Upper lobe of left lung (tissue), 6 donors: ENCODE data around the gene CHMP3. TPM values are rescaled to one million over a fixed set of nuclear protein-coding genes. Genes with fewer than 3 reads are reported as not detected.
"Not testable (repeated sequence)": the region's sequence is repeated elsewhere in the genome, so short reads cannot be mapped to it uniquely, and the experiment has no call there.

Experiments used
- ATAC-seq, 2 donors: fragments of 200-7000 bp; cut with Tn5 transposase; one replicate each; pipeline ENCODE4 v1.9.1; 2022; ENCODE audit warnings: mild to moderate bottlenecking in 2 of 2, moderate library complexity in 2 of 2; ENCODE audit not compliant: low FRiP score in 2 of 2
- DNase-seq, 2 donors: peaks; one replicate each; pipeline ENCODE4 v3.0.0-alpha.2; 2019 to 2020
- H3K27ac ChIP-seq, 4 donors: fragments of 200-600 bp; sonication (generic); one replicate each; pipeline ENCODE4 v1.5.1; 2016 to 2019
- H3K27me3 ChIP-seq, 4 donors: fragments of 200-600 bp; sonication (generic); one replicate each; pipeline ENCODE4 v1.5.1; 2017 to 2019
- H3K36me3 ChIP-seq, 4 donors: fragments of 200-600 bp; sonication (generic); one replicate each; pipeline ENCODE4 v1.5.1; 2016 to 2019
- H3K4me1 ChIP-seq, 4 donors: fragments of 200-600 bp; sonication (generic); one replicate each; pipeline ENCODE4 v1.5.1; 2018 to 2019
- H3K4me3 ChIP-seq, 4 donors: fragments of 200-600 bp; sonication (generic); one replicate each; pipeline ENCODE4 v1.5.1; 2017 to 2019; ENCODE audit warnings: mild to moderate bottlenecking in 2 of 4, moderate library complexity in 1 of 4
- H3K9me3 ChIP-seq, 4 donors: fragments of 200-600 bp; sonication (generic); one replicate each; pipeline ENCODE4 v1.5.1; 2018 to 2019
- CTCF ChIP-seq, 6 experiments: fragments of 450-650 bp in 4 of 6; fragments of 200-600 bp in 2 of 6; sonication (generic) in 2 of 6; IDR thresholded peaks; one replicate each; pipeline ENCODE4 v1.5.1; 2016 to 2019; ENCODE audit warnings: antibody characterized with exemption in 6 of 6
- EP300 ChIP-seq, 4 donors: sonication (generic); formaldehyde crosslinking; IDR thresholded peaks; one replicate each; pipeline ENCODE4 v1.5.1; 2017; ENCODE audit warnings: antibody characterized with exemption in 4 of 4, control low read depth in 2 of 4
- POLR2A ChIP-seq, 4 donors: fragments of 450-650 bp; IDR thresholded peaks; one replicate each; pipeline ENCODE4 v1.5.1; 2016 to 2017; ENCODE audit warnings: antibody characterized with exemption in 4 of 4, mild to moderate bottlenecking in 2 of 4
- POLR2AphosphoS5 ChIP-seq, 2 donors: sonication (generic); formaldehyde crosslinking; IDR thresholded peaks; one replicate each; pipeline ENCODE4 v1.5.1; 2017; ENCODE audit warnings: antibody characterized with exemption in 2 of 2
- WGBS, 2 donors: methylation state at CpG; one replicate each; pipeline ENCODE4 v1.1.5; 2017 to 2018; 5-methylcytosine and 5-hydroxymethylcytosine counted together
- total RNA-seq, 6 donors: library from RNA; depleted of rRNA in 4 of 6; stranded (reverse); fragments of >200 nt in 4 of 6; gene quantifications; one replicate each; pipeline versions ENCODE4 v1.1.0 to v1.2.1, GENCODE V29; 2016 to 2021
- donor health status: DM: no; HTN: no; CAD: no; lungs with moderate emphysema.
- donor health status: DM: no; HTN: yes; CAD: no; lungs with severe emphysema.

Gene CHMP3
- total RNA-seq, 6 donors from 2014 or later, result 68.1 to 176 (median 106) TPM

- Histone ChIP-seq H3K36me3 (peaks cover 0 to 6% (median 0%) of the 10 kb centered on the region in 4 donors), H3K27ac (peak overlapping the region; percentile 99 to 100 (median 100)), H3K4me3 (peak overlapping the region; percentile 64 to 71 (median 67)), H3K9me3 (no peaks in the 10 kb centered on the region), H3K4me1 (peaks cover 16 to 25% (median 19%) of the 10 kb centered on the region in 4 donors), H3K27me3 (no peaks in the 10 kb centered on the region)
- TF ChIP-seq CTCF (IDR thresholded peaks at IDR 0.05) (no peak), EP300 (IDR thresholded peaks at IDR 0.05) (no peak), POLR2A (IDR thresholded peaks at IDR 0.05) (no peak), POLR2AphosphoS5 (IDR thresholded peaks at IDR 0.05) (no peak)
- 78 to 80% methylated on average over 13 of the region's 13 CpGs for WGBS, 2 donors
- no peak for DNase-seq
- no peak for ATAC-seq
Measured at GRCh38 chr2:86563650-86564061, 413 bp upstream of the CHMP3 start.

- Histone ChIP-seq H3K4me1 (peaks cover 16 to 33% (median 22%) of the 10 kb centered on the region in 4 donors), H3K27ac (peak overlapping the region; percentile 99 to 100 (median 100)), H3K27me3 (no peaks in the 10 kb centered on the region), H3K36me3 (peaks cover 0 to 6% (median 0%) of the 10 kb centered on the region in 4 donors), H3K4me3 (peak overlapping the region; percentile 64 to 71 (median 67)), H3K9me3 (no peaks in the 10 kb centered on the region)
- DNase-seq (no peak), ATAC-seq (peak in 1 of 2 donors; percentile 61)
- no peak for TF ChIP-seq POLR2A (IDR thresholded peaks at IDR 0.05)
- TF ChIP-seq EP300 (IDR thresholded peaks at IDR 0.05), result no peak
- TF ChIP-seq CTCF (IDR thresholded peaks at IDR 0.05), result no peak
- peak in 1 of 2 donors; percentile 56 for TF ChIP-seq POLR2AphosphoS5 (IDR thresholded peaks at IDR 0.05)
- 1 to 3% methylated on average over 6 to 14 of the region's 16 CpGs for WGBS, 2 donors
Measured at GRCh38 chr2:86562485-86562921, 740 bp downstream of the CHMP3 start.

- ATAC-seq, result no peak
- 89 to 92% methylated on average over 2 of the region's 2 CpGs for whole genome bisulfite sequencing, 2 donors
- no peaks in the 10 kb centered on the region for H3K27me3 ChIP-seq
- H3K4me1 ChIP-seq, result peaks cover 13 to 37% (median 21%) of the 10 kb centered on the region in 4 donors
- no peak overlapping the region for H3K4me3 ChIP-seq
- TF ChIP-seq POLR2A (IDR thresholded peaks at IDR 0.05) (no peak), CTCF (IDR thresholded peaks at IDR 0.05) (no peak), POLR2AphosphoS5 (IDR thresholded peaks at IDR 0.05) (no peak), EP300 (IDR thresholded peaks at IDR 0.05) (no peak)
- peak overlapping the region in 1 of 4 donors; percentile 35 for H3K27ac ChIP-seq
- H3K36me3 ChIP-seq, result peaks cover 0 to 10% (median 0%) of the 10 kb centered on the region in 4 donors
- DNase-seq, result no peak
- H3K9me3 ChIP-seq, result no peaks in the 10 kb centered on the region
Measured at GRCh38 chr2:86557836-86558235, 5.4 kb downstream of the CHMP3 start.

- DNase-seq, result peak in 1 of 2 donors; percentile 34
- no peaks in the 10 kb centered on the region for H3K9me3 ChIP-seq
- H3K4me1 ChIP-seq, result peaks cover 4 to 28% (median 13%) of the 10 kb centered on the region in 4 donors
- H3K27me3 ChIP-seq, result no peaks in the 10 kb centered on the region
- no peak for ATAC-seq
- H3K4me3 ChIP-seq, result no peak overlapping the region
- WGBS, 2 donors, result 77 to 81% methylated on average over 12 to 16 of the region's 16 CpGs
- TF ChIP-seq POLR2A (IDR thresholded peaks at IDR 0.05) (no peak), POLR2AphosphoS5 (IDR thresholded peaks at IDR 0.05) (no peak), CTCF (IDR thresholded peaks at IDR 0.05) (no peak), EP300 (IDR thresholded peaks at IDR 0.05) (no peak)
- H3K27ac ChIP-seq, result no peak overlapping the region
- peaks cover 0 to 10% (median 0%) of the 10 kb centered on the region in 4 donors for H3K36me3 ChIP-seq
Measured at GRCh38 chr2:86556508-86556907, 6.7 kb downstream of the CHMP3 start.

- peaks cover 0 to 13% (median 1%) of the 10 kb centered on the region in 4 donors for H3K4me1 ChIP-seq
- ATAC-seq (no peak), DNase-seq (no peak)
- no peaks in the 10 kb centered on the region for H3K27me3 ChIP-seq
- H3K9me3 ChIP-seq, result peaks cover 0 to 17% (median 9%) of the 10 kb centered on the region in 4 donors
- no peak overlapping the region for H3K4me3 ChIP-seq
- peaks cover 0 to 21% (median 12%) of the 10 kb centered on the region in 4 donors for H3K36me3 ChIP-seq
- H3K27ac ChIP-seq, result no peak overlapping the region
- TF ChIP-seq EP300 (IDR thresholded peaks at IDR 0.05) (no peak), POLR2AphosphoS5 (IDR thresholded peaks at IDR 0.05) (no peak), POLR2A (IDR thresholded peaks at IDR 0.05) (no peak), CTCF (IDR thresholded peaks at IDR 0.05) (no peak)
- WGBS, 2 donors, result 89 to 91% methylated on average over 7 of the region's 7 CpGs
Measured at GRCh38 chr2:86552889-86553288, 10.4 kb downstream of the CHMP3 start.

GRCh38 chr2:86549963-86550725 lies 13.1 kb downstream of the CHMP3 start:
- DNase-seq, result peak in 1 of 2 donors; percentile 71
- H3K4me1 ChIP-seq, ATAC-seq, H3K27ac ChIP-seq, H3K4me3 ChIP-seq, H3K27me3 ChIP-seq: not testable (repeated sequence)
- WGBS, 2 donors, result 94 to 98% methylated on average over 23 to 25 of the region's 26 CpGs
- H3K9me3 ChIP-seq, result peaks cover 0 to 31% (median 18%) of the 10 kb centered on the region in 4 donors
- H3K36me3 ChIP-seq, result peaks cover 0 to 21% (median 16%) of the 10 kb centered on the region in 4 donors

- 93 to 94% methylated on average over 8 to 29 of the region's 31 CpGs for WGBS, 2 donors
- Histone ChIP-seq H3K36me3 (peaks cover 0 to 21% (median 16%) of the 10 kb centered on the region in 4 donors), H3K9me3 (peaks cover 0 to 31% (median 18%) of the 10 kb centered on the region in 4 donors)
- not testable (repeated sequence) for H3K4me3 ChIP-seq, ATAC-seq, DNase-seq, H3K4me1 ChIP-seq, H3K27me3 ChIP-seq, H3K27ac ChIP-seq
Measured at GRCh38 chr2:86549440-86549839, 13.8 kb downstream of the CHMP3 start.
